MM.1S (cell line): Measurements from ENCODE around the gene TSPYL6.

Experiments
- DNase-seq: peaks from one replicate; pipeline ENCODE4 v3.0.0-alpha.2; 2015
- H2AFZ ChIP-seq: fragments of 300-600 bp; sonication (generic); 2 replicates; pipeline ENCODE4 v1.6.0; 2016; ENCODE audit warnings: antibody characterized with exemption, low read length
- H3F3A ChIP-seq: fragments of 300-600 bp; sonication (generic); 2 replicates; pipeline ENCODE4 v1.6.1; 2016; ENCODE audit warnings: mild to moderate bottlenecking, antibody characterized with exemption, low read length, moderate library complexity, mixed read lengths; ENCODE audit not compliant: insufficient read depth
- H3K27ac ChIP-seq: fragments of 300-600 bp; sonication (generic); 2 replicates; pipeline ENCODE4 v1.5.1; 2016; ENCODE audit warnings: mild to moderate bottlenecking, low read length
- H3K27me3 ChIP-seq: fragments of 300-600 bp; sonication (generic); replicated peaks from 2 replicates; pipeline ENCODE4 v1.6.0; 2016; ENCODE audit warnings: low read length; ENCODE audit not compliant: insufficient read depth
- H3K36me3 ChIP-seq: fragments of 300-600 bp; sonication (generic); replicated peaks from 2 replicates; pipeline ENCODE4 v1.6.1; 2016; ENCODE audit warnings: mild to moderate bottlenecking, low read length, mixed read lengths; ENCODE audit not compliant: insufficient read depth
- H3K4me1 ChIP-seq: fragments of 300-600 bp; sonication (generic); 2 replicates; pipeline ENCODE4 v1.6.1; 2016; ENCODE audit warnings: low read length, mixed read lengths
- H3K4me2 ChIP-seq: fragments of 300-600 bp; sonication (generic); 2 replicates; pipeline ENCODE4 v1.6.0; 2016; ENCODE audit warnings: low read depth, low read length
- H3K4me3 ChIP-seq: fragments of 300-600 bp; sonication (generic); 2 replicates; pipeline ENCODE4 v1.5.1; 2016; ENCODE audit warnings: low read length, mixed read lengths
- H3K79me2 ChIP-seq: fragments of 300-600 bp; sonication (generic); 2 replicates; pipeline ENCODE4 v1.6.1; 2016; ENCODE audit warnings: mixed run types, low read length, mixed read lengths
- H3K9ac ChIP-seq: fragments of 300-600 bp; sonication (generic); 2 replicates; pipeline ENCODE4 v1.6.1; 2016; ENCODE audit warnings: low read length, mixed read lengths
- H3K9me2 ChIP-seq: fragments of 300-600 bp; sonication (generic); replicated peaks from 2 replicates; pipeline ENCODE4 v1.6.1; 2016; ENCODE audit warnings: mild to moderate bottlenecking, low read length, mixed read lengths; ENCODE audit not compliant: insufficient read depth
- H3K9me3 ChIP-seq: fragments of 300-600 bp; sonication (generic); replicated peaks from 2 replicates; pipeline ENCODE4 v1.6.1; 2016; ENCODE audit warnings: mild to moderate bottlenecking, low read length, mixed read lengths; ENCODE audit not compliant: insufficient read depth
- H4K20me1 ChIP-seq: fragments of 300-600 bp; sonication (generic); 2 replicates; pipeline ENCODE4 v1.6.1; 2016; ENCODE audit warnings: mild to moderate bottlenecking, low read length, moderate library complexity, mixed read lengths; ENCODE audit not compliant: insufficient read depth
- CTCF ChIP-seq: fragments of 300-600 bp; sonication (generic); IDR thresholded peaks from 2 replicates; pipeline ENCODE4 v1.5.1; 2016; ENCODE audit warnings: antibody characterized with exemption, low read length, mixed read lengths
- EZH2 ChIP-seq: fragments of 300-600 bp; sonication (generic); optimal IDR thresholded peaks from 2 replicates; pipeline ENCODE3; 2017; ENCODE audit warnings: low read depth, mild to moderate bottlenecking, antibody characterized with exemption, low read length, mixed read lengths
- EZH2phosphoT487 ChIP-seq: fragments of 300-600 bp; sonication (generic); IDR thresholded peaks from 2 replicates; pipeline ENCODE4 v1.6.1; 2018; ENCODE audit warnings: antibody characterized with exemption, low read length

TSPYL6 gene

GRCh38 chr2:54213082-54213481 lies 42.9 kb downstream of the TSPYL6 start:
- H3K27me3 ChIP-seq = no peaks in the 10 kb centered on the region
- H3K4me3 ChIP-seq = no peak overlapping the region
- no peaks in the 10 kb centered on the region for H3F3A ChIP-seq
- no peak overlapping the region for H3K4me2 ChIP-seq
- no peak for DNase-seq
- H3K4me1 ChIP-seq = no peaks in the 10 kb centered on the region
- no peaks in the 10 kb centered on the region for H3K79me2 ChIP-seq
- no peaks in the 10 kb centered on the region for H3K9me3 ChIP-seq
- H3K9ac ChIP-seq = no peak overlapping the region
- no peaks in the 10 kb centered on the region for H3K9me2 ChIP-seq
- no peak overlapping the region for H3K27ac ChIP-seq
- no peak overlapping the region for H2AFZ ChIP-seq
- H3K36me3 ChIP-seq = no peaks in the 10 kb centered on the region
- no peak for TF ChIP-seq EZH2phosphoT487
- no peaks in the 10 kb centered on the region for H4K20me1 ChIP-seq

- no peak overlapping the region for H3K27ac ChIP-seq
- no peak overlapping the region for H3K4me2 ChIP-seq
- H3K79me2 ChIP-seq = no peaks in the 10 kb centered on the region
- no peaks in the 10 kb centered on the region for H3K9me3 ChIP-seq
- no peaks in the 10 kb centered on the region for H3K9me2 ChIP-seq
- no peaks in the 10 kb centered on the region for H4K20me1 ChIP-seq
- H3K27me3 ChIP-seq = no peaks in the 10 kb centered on the region
- no peak overlapping the region for H3K9ac ChIP-seq
- no peak overlapping the region for H2AFZ ChIP-seq
- TF ChIP-seq CTCF (no peak), EZH2 (no peak), EZH2phosphoT487 (no peak)
- H3K4me1 ChIP-seq = no peaks in the 10 kb centered on the region
- no peak overlapping the region for H3K4me3 ChIP-seq
- no peaks in the 10 kb centered on the region for H3K36me3 ChIP-seq
- H3F3A ChIP-seq = no peaks in the 10 kb centered on the region
- DNase-seq = no peak
Measured at GRCh38 chr2:54212456-54212855, 43.6 kb downstream of the TSPYL6 start.

- no peak for DNase-seq
- Histone ChIP-seq H4K20me1 (no peaks in the 10 kb centered on the region), H3K4me1 (no peaks in the 10 kb centered on the region), H3K27ac (no peak overlapping the region), H3K9ac (no peak overlapping the region), H3K79me2 (no peaks in the 10 kb centered on the region), H3K27me3 (no peaks in the 10 kb centered on the region), H3K4me3 (no peak overlapping the region), H3F3A (no peaks in the 10 kb centered on the region), H3K36me3 (no peaks in the 10 kb centered on the region), H2AFZ (no peak overlapping the region), H3K4me2 (no peak overlapping the region), H3K9me2 (no peaks in the 10 kb centered on the region), H3K9me3 (no peaks in the 10 kb centered on the region)
- TF ChIP-seq CTCF (no peak), EZH2phosphoT487 (no peak)
Measured at GRCh38 chr2:54209379-54209778, 46.6 kb downstream of the TSPYL6 start.

GRCh38 chr2:54208364-54209240 lies 47.4 kb downstream of the TSPYL6 start:
- Histone ChIP-seq H3K27me3 (no peaks in the 10 kb centered on the region), H3K9me3 (no peaks in the 10 kb centered on the region), H4K20me1 (no peaks in the 10 kb centered on the region), H3K27ac (no peak overlapping the region), H3K36me3 (no peaks in the 10 kb centered on the region), H3K4me2 (no peak overlapping the region), H3K79me2 (no peaks in the 10 kb centered on the region), H3K9me2 (no peaks in the 10 kb centered on the region), H2AFZ (no peak overlapping the region), H3K4me1 (no peaks in the 10 kb centered on the region), H3K9ac (no peak overlapping the region), H3F3A (no peaks in the 10 kb centered on the region), H3K4me3 (no peak overlapping the region)
- TF ChIP-seq EZH2 (no peak), EZH2phosphoT487 (no peak), CTCF (no peak)
- DNase-seq = no peak
